ENCODE data around the gene EXOC4.

The EXOC4 gene

DNA sequence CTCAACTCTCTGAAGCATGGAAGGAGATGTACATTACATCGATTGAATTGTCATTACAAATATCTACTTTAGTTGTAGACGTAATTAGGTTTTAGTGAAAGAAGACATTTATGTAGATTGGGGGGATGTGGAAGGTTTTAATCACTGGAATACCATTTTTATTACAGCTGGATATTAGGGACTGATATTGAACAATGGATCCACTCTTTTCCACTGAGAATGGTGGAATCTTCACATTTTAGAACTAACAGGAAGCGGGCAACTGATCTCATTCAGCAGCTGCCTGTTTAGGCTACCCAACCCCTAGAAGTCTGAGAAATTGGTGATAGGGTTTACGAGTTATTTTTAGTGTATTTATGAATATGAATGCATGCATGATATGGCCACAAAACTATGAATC, 538.0 kb downstream of the EXOC4 start:
- Histone ChIP-seq H3K79me2 (ENCODE audit: control insufficient read depth, insufficient read depth, low read length, unreplicated experiment) (no peaks in the 10 kb centered on the region), H3K27ac (ENCODE audit: low read depth, low read length) (no peak overlapping the region), H3K4me1 (ENCODE audit: control insufficient read depth, insufficient read depth, low read length, unreplicated experiment) (no peaks in the 10 kb centered on the region), H3K36me3 (ENCODE audit: insufficient read depth, low read length) (0 out of 2 replicates have a peak, but pooled peaks cover 3% of the 10 kb centered on the region), H3K27me3 (ENCODE audit: insufficient read depth, low read length) (no peaks in the 10 kb centered on the region), H2AFZ (ENCODE audit: low read length, unreplicated experiment) (no peak overlapping the region), H3K4me3 (ENCODE audit: low read depth, low read length) (no peak overlapping the region)

DNA sequence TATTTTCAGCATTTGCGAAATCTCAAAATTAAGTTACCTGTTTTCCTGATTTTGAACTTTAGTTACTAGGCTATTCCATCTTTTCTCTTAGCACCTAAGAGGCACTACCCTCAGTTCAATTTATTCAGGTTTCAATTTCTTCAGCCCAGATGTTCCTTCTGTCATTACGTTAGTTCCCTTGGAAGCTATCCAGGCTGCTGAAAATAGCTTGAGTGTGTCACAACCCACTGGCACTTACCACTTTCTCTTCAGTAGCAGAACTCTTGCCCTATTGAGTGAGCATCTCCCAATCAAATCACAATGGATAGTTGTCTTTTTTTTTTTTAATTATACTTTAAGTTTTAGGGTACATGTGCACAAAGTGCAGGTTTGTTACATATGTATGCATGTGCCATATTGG, 541.6 kb downstream of the EXOC4 start:
- Histone ChIP-seq H3K79me2 (ENCODE audit: control insufficient read depth, insufficient read depth, low read length, unreplicated experiment) (no peaks in the 10 kb centered on the region), H2AFZ (ENCODE audit: low read length, unreplicated experiment) (no peak overlapping the region), H3K4me1 (ENCODE audit: control insufficient read depth, insufficient read depth, low read length, unreplicated experiment) (peaks cover 8% of the 10 kb centered on the region), H3K4me3 (ENCODE audit: low read depth, low read length) (no peak overlapping the region), H3K27ac (ENCODE audit: low read depth, low read length) (no peak overlapping the region), H3K36me3 (ENCODE audit: insufficient read depth, low read length) (no peaks in the 10 kb centered on the region), H3K27me3 (ENCODE audit: insufficient read depth, low read length) (no peaks in the 10 kb centered on the region)

DNA sequence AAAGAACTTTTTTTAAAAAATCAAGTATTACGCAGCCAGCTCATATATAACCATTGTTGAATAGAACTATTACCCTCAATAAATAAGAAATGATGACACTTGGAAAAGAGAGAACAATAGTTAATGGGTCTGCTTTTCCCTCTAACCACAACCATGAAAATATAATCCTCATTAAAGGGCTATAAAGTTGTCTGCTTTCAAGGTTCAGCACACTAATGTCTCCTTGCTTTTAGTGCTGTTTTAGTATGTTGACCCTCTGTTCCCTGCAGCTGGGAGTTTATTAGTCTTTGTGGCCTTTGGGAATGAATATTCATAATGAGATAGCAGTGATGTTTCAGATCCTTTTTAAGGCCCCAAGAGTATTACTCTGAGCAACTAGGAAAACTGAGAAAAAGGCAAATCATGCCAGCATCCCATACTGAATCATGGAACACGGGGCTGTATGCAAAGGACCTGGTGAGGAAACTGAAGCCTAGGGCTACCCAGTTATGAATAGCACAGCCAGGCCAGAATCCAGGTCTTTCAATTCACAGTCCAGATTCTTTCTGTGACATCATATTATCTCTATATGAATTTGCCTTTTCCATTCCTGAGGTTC, 542.3 kb downstream of the EXOC4 start:
- Histone ChIP-seq H3K4me1 (ENCODE audit: control insufficient read depth, insufficient read depth, low read length, unreplicated experiment) (peaks cover 8% of the 10 kb centered on the region), H2AFZ (ENCODE audit: low read length, unreplicated experiment) (no peak overlapping the region), H3K27ac (ENCODE audit: low read depth, low read length) (no peak overlapping the region), H3K4me3 (ENCODE audit: low read depth, low read length) (no peak overlapping the region), H3K36me3 (ENCODE audit: insufficient read depth, low read length) (no peaks in the 10 kb centered on the region), H3K27me3 (ENCODE audit: insufficient read depth, low read length) (no peaks in the 10 kb centered on the region), H3K79me2 (ENCODE audit: control insufficient read depth, insufficient read depth, low read length, unreplicated experiment) (no peaks in the 10 kb centered on the region)

DNA sequence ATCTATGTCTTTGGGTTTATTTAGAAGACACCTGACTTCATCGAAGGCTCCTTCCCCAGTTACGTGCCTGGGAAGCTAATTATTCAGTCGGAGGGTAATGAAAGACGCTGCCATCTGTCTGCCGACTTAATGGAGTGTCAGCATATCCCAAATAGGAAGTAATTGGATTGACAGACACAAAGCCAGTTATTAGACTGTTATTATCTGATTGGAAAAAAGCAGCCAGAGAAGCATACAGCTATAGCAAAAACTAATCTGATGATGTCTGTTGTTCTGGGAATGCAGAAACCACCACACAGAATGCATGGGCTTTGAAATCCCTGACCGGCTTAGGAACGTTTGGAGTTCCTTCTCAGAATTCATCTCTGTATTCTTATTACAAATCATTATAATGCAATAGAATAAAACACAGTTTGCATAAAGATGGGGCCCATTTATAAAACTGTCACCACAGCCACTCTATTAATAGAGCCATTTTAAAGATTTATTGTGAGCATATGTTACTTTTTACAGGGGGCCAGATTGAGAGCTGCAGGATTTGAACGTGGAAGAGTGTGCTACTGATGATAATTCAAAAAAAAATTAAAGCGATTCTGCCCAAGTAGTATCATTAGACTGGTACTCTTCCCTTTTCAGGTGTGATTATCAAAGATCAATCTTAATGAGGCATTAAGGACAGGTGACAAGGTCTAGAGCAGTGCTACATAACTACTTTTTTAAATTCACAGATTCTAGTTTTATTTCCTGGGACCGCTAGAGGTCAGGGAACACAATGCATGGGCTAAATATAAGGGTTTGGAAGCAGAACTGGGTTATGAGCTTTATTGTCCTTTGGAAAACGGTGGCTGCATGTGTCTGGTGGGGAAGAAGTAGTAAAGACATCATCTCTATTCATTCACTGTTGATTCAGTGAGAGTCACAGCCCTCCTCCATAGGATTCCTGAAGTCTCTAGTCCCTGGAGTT, 544.2 kb downstream of the EXOC4 start:
- no peak overlapping the region for H2AFZ ChIP-seq (ENCODE audit: low read length, unreplicated experiment)
- H3K79me2 ChIP-seq (ENCODE audit: control insufficient read depth, insufficient read depth, low read length, unreplicated experiment) = no peaks in the 10 kb centered on the region
- no peaks in the 10 kb centered on the region for H3K36me3 ChIP-seq (ENCODE audit: insufficient read depth, low read length)

DNA sequence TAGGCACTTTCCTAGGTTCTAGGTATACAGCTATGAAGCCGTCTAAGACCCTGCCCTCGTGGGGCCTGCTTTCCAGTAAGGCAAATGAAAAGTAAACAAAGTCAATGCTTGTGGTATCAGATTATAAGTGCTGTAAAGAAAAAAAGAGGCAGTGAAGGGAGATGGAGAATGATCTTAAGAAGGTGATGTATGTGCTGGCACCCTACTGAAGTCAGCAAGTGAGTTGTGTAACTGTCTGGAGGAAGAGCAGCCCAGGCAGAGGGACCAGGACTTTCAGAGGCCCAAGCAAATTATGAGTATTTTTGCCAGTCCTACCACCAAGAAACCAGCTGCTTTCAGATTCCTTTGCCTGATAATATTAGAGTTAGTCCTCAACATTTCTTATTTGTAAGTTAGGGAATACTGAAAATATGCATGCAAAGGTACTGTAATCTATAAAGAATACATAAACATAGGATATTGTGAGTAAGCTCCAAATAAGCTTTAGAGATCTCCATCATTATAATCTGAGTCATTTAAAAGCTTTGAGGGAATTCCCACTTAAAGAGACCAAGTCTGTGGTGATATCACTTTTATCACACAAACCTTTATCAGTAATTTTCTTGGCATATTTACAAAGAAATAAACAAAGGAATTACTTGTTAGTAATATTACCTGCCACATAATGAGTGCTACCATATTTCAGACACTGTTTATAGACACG, 545.1 kb downstream of the EXOC4 start:
- H3K27ac ChIP-seq (ENCODE audit: low read depth, low read length) = no peak overlapping the region

More for the DNA sequence above, 544.2 kb downstream of the EXOC4 start:
- H3K4me3 ChIP-seq (ENCODE audit: low read depth, low read length) = no peak overlapping the region
- H3K4me1 ChIP-seq (ENCODE audit: control insufficient read depth, insufficient read depth, low read length, unreplicated experiment) = peaks cover 8% of the 10 kb centered on the region
- H3K27ac ChIP-seq (ENCODE audit: low read depth, low read length) = no peak overlapping the region
- no peaks in the 10 kb centered on the region for H3K27me3 ChIP-seq (ENCODE audit: insufficient read depth, low read length)

DNA sequence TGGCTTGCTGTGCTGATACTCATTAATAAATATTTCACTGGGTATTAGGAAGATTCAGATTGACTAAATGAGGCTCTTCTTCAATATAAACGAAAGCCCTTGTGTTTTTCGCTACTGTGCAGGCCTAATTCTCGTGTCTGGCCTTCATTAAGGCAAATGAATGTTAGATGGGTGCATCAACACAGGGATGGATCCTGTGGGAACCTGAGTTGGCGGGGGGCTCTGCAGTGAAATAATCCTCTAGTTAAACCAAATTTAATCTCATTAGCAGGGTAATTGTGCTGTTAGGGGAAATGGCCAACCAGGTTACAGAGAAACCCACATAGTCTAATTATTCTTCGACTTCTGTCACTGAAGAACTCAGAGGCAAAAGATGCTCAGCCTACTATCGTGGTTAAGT, 548.5 kb downstream of the EXOC4 start:
- Histone ChIP-seq H3K4me3 (ENCODE audit: low read depth, low read length) (no peak overlapping the region), H3K4me1 (ENCODE audit: control insufficient read depth, insufficient read depth, low read length, unreplicated experiment) (peaks cover 8% of the 10 kb centered on the region), H3K36me3 (ENCODE audit: insufficient read depth, low read length) (no peaks in the 10 kb centered on the region), H3K27ac (ENCODE audit: low read depth, low read length) (no peak overlapping the region), H2AFZ (ENCODE audit: low read length, unreplicated experiment) (no peak overlapping the region), H3K27me3 (ENCODE audit: insufficient read depth, low read length) (no peaks in the 10 kb centered on the region), H3K79me2 (ENCODE audit: control insufficient read depth, insufficient read depth, low read length, unreplicated experiment) (no peaks in the 10 kb centered on the region)

More for the DNA sequence above, 545.1 kb downstream of the EXOC4 start:
- Histone ChIP-seq H3K4me1 (ENCODE audit: control insufficient read depth, insufficient read depth, low read length, unreplicated experiment) (peaks cover 8% of the 10 kb centered on the region), H3K4me3 (ENCODE audit: low read depth, low read length) (no peak overlapping the region), H2AFZ (ENCODE audit: low read length, unreplicated experiment) (no peak overlapping the region), H3K36me3 (ENCODE audit: insufficient read depth, low read length) (no peaks in the 10 kb centered on the region), H3K27me3 (ENCODE audit: insufficient read depth, low read length) (no peaks in the 10 kb centered on the region), H3K79me2 (ENCODE audit: control insufficient read depth, insufficient read depth, low read length, unreplicated experiment) (no peaks in the 10 kb centered on the region)

DNA sequence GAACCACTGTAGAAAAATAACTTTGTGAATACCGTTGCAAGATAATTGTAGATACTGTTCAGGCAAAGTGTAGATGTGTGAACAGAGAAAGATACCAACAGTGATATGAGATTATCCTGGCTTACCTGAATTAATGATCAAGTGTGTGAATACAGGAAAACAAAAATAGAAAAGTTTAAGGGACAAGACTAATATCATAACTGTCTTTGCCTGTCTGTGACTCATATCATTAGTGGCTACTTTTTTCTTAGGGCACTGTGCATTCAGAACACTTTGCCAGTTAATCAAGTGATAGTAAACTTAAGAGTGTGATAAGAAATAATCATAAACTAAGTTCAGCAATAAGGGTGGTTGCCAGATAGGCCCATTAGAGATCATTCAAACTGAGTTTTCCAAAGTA, 551.2 kb downstream of the EXOC4 start:
- H3K27ac ChIP-seq (ENCODE audit: low read depth, low read length) = no peak overlapping the region
- H2AFZ ChIP-seq (ENCODE audit: low read length, unreplicated experiment) = no peak overlapping the region

DNA sequence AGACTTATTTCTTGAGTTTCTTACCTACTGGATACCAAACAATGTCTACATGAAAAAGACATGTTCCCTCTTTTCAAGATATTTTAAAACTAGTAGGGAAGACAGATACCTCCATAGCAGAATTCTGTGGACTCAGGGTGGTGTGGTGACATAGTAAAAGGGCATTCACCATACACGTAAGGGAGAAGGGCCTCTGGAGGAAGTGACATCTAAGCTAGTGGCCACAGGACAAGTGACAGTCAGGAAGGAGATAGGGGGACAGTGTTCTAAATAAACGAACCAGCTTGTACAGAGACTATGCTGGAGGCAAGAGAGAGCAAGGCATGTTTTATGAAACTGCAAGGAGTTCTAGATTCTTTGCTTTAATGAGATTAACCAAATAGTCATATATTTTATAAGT, 552.5 kb downstream of the EXOC4 start:
- no peaks in the 10 kb centered on the region for H3K36me3 ChIP-seq (ENCODE audit: insufficient read depth, low read length)
- H3K79me2 ChIP-seq (ENCODE audit: control insufficient read depth, insufficient read depth, low read length, unreplicated experiment) = no peaks in the 10 kb centered on the region
- no peaks in the 10 kb centered on the region for H3K27me3 ChIP-seq (ENCODE audit: insufficient read depth, low read length)
- H2AFZ ChIP-seq (ENCODE audit: low read length, unreplicated experiment) = no peak overlapping the region
- H3K4me3 ChIP-seq (ENCODE audit: low read depth, low read length) = no peak overlapping the region
- H3K4me1 ChIP-seq (ENCODE audit: control insufficient read depth, insufficient read depth, low read length, unreplicated experiment) = no peaks in the 10 kb centered on the region
- H3K27ac ChIP-seq (ENCODE audit: low read depth, low read length) = no peak overlapping the region

More for the DNA sequence above, 551.2 kb downstream of the EXOC4 start:
- Histone ChIP-seq H3K4me3 (ENCODE audit: low read depth, low read length) (no peak overlapping the region), H3K36me3 (ENCODE audit: insufficient read depth, low read length) (no peaks in the 10 kb centered on the region), H3K4me1 (ENCODE audit: control insufficient read depth, insufficient read depth, low read length, unreplicated experiment) (no peaks in the 10 kb centered on the region), H3K27me3 (ENCODE audit: insufficient read depth, low read length) (no peaks in the 10 kb centered on the region), H3K79me2 (ENCODE audit: control insufficient read depth, insufficient read depth, low read length, unreplicated experiment) (no peaks in the 10 kb centered on the region)

DNA sequence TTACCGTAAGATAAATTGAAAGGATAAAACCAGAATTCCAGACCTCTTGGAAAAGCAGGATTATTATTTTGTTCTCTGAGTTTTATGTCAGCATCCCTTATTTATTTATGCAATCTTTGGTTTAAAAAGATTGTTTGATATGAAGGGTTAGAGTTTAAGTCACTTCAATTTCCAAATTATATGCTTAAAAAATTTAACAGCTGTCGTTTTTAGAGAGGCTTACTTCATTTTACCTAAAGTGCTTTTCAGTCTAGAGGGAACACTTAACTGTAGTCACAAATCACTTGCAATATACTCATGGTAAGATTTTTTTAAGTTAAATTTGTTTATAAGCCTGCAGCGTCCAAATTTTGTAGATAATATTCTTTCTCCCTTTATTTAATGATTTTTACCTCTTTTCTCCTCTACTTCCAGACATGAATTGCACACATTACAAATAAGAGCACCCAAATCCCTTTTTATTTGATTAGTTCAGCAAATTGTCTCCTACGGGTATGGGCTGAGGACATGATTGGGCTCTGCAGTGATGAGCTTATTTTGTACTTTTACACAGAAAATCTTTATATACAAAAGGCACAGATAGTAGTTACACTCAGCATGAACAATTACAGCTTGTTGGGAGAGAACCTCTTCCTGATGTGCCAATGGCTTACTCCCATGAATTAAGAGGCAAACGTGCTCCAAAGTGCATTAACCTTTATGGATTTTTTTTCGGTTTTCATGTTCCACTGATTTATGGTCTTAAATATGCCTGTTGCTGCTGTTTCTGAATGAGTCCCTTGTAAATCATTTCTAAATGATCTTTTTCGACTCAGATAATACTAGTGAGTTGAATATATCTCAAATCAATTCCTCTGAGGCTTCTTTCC, 555.0 kb downstream of the EXOC4 start:
- H3K4me3 ChIP-seq (ENCODE audit: low read depth, low read length) = no peak overlapping the region
- no peaks in the 10 kb centered on the region for H3K79me2 ChIP-seq (ENCODE audit: control insufficient read depth, insufficient read depth, low read length, unreplicated experiment)
- no peaks in the 10 kb centered on the region for H3K27me3 ChIP-seq (ENCODE audit: insufficient read depth, low read length)
- no peak overlapping the region for H3K27ac ChIP-seq (ENCODE audit: low read depth, low read length)
- H2AFZ ChIP-seq (ENCODE audit: low read length, unreplicated experiment) = no peak overlapping the region
- no peaks in the 10 kb centered on the region for H3K4me1 ChIP-seq (ENCODE audit: control insufficient read depth, insufficient read depth, low read length, unreplicated experiment)
- H3K36me3 ChIP-seq (ENCODE audit: insufficient read depth, low read length) = no peaks in the 10 kb centered on the region

DNA sequence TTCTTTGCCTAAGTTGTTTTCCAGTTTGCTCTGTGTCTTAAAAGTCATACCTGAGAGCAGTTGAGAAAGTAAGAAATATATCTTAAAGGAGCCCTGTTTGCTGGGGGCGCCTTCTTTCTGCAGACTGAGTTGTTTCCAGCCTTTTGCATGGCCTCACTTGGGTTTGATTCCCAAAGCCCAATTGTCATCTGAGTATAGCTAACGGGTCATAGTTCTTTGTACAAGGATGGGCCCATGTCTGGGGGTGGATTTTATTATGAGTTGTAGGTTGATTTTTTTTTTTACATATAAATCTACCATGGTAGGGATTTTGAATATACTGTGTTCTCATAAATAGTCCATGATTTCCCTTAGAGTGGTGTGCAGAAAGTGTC, 555.6 kb downstream of the EXOC4 start:
- no peaks in the 10 kb centered on the region for H3K4me1 ChIP-seq (ENCODE audit: control insufficient read depth, insufficient read depth, low read length, unreplicated experiment)
- H3K27me3 ChIP-seq (ENCODE audit: insufficient read depth, low read length) = no peaks in the 10 kb centered on the region
- no peak overlapping the region for H3K27ac ChIP-seq (ENCODE audit: low read depth, low read length)
- H2AFZ ChIP-seq (ENCODE audit: low read length, unreplicated experiment) = no peak overlapping the region
- no peaks in the 10 kb centered on the region for H3K36me3 ChIP-seq (ENCODE audit: insufficient read depth, low read length)
- no peak overlapping the region for H3K4me3 ChIP-seq (ENCODE audit: low read depth, low read length)
- H3K79me2 ChIP-seq (ENCODE audit: control insufficient read depth, insufficient read depth, low read length, unreplicated experiment) = no peaks in the 10 kb centered on the region

Measured in ACC112 (cell line).